Measurements from ENCODE around the gene KCNH2.
A peak's percentile ranks its signal among the peaks of the same experiment; 100 is the strongest.

The KCNH2 gene

GRCh38 chr7:150994838-150995510 is 16.9 kb upstream of the KCNH2 start:
- DNase-seq (ENCODE audit: low spot score): no peak

DNA sequence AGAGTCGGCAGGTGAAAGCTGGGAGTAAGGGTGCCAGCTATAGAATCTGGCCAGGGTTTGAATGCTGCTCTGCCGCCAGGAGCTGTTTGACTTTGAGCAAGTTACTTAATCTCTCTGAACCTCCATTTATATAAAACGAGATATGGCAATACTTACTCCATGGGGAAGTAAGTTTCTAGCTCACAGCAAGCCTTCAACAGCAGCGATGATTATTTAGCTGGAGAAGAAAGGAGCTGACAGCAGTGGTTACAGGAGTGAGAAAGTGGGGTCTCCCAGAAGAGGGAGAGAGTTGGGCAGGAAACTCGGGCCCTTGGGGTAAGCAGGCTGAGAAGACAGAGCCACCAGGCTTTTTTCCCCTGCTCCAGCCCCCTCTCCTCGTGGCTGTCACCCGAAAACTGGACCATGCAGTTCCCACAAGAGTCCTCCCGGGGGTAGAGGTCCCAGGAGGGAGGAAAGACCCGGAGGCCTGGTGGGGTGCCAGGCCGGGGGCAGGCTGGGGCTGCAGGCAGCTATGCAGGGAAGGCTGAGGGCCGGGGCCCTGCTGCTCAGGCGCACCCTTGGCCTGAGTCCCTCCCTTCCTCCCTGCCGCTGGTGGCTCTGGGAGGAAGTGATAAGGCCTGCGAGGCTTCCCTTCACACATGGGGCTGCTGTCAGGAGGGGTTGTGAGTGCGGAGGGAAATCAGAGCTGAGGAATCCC is 16.2 kb upstream of the KCNH2 start:
- no peak for DNase-seq (ENCODE audit: low spot score)

- no peak for DNase-seq (ENCODE audit: low spot score)
These were observed 15.4 kb upstream of the KCNH2 start for GRCh38 chr7:150993511-150993910.

DNA sequence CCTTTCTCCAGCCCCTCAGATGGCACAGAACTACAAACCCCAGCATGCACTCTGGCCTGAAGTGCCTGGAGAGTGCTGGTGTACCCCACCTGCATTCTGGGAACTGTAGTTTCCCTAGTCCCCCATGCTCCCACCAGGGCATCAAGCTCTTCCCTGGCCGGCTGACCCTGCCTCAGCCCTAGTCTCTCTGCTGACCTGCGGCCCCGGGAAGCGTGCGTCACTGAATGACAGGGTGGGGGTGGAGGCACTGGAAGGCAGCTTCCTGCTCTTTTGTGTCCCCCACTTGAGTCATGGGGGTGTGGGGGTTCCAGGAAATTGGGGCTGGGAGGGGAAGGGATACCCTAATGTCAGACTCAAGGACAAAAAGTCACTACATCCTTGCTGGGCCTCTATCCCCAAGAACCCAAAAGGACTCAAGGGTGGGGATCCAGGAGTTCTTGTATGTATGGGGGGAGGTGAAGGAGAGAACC is 14.7 kb upstream of the KCNH2 start:
- DNase-seq (ENCODE audit: low spot score): peak; percentile 46

DNA sequence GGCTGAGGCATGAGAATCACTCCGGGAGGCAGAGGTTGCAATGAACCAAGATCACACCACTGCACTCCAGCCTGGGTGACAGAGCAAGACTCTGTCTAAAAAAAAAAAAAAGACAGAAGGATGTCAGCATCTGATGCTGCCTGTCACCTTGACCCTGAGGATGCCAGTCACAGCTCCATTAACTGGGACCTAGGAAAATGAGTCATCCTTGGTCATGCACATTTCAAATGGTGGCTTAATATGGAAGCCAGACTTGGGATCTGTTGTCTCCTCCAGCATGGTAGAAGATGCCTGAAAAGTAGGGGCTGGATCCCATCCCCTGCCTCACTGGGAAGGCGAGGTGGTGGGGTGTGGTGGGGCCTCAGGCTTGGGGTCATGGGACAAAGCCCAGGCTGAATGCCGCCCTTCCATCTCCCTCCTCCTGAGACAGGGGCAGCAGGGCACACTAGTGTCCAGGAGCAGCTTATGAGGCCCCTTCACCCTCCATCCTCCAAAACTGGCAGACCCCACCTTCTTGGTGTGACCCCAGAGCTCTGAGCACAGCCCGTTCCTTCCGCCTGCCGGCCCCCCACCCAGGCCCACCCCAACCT is 14.0 kb upstream of the KCNH2 start:
- no peak for DNase-seq (ENCODE audit: low spot score)

DNA sequence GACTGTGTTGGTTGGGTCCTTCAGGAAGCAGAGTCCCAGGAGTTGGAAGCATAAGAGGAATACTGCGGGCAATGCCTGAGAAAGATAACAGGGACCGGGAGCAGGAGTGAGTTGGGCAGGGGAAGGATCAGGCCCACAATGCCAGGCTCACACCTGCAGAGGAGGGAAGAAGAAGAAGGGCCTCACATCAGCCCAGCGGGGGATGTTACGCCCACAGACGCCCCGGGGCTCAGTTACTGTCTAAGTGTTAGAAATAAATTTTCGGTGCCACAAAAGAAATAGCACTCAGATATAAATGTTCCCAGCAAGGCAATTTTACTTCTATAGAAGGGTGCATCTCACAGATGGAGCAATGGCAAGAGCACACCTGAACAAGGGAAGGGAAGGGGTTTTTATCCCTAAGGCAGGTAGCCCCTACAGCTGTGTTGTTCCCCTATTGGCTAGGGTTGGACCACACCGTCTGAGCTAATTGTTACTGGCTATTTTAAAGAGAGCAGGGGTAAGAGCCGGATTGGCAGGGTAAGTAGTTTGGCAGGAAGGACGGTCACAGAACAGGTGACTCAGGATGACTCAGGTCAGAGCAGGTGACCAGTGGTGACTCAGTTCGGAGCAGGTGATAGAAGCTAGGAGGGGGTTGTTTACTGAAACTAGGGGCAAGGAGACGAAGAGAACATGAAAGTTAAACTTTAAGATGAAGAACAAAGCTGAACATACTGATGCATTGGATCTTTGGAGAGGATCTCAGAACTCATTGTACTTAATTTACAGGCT is 12.5 kb upstream of the KCNH2 start, which contains the start of gene NOS3:
Gene NOS3 (plus strand): TSS at position 602 of the 771 bp plus-strand sequence. CDS start 2,787 bp downstream, outside the sequence.
- DNase-seq (ENCODE audit: low spot score): no peak

DNA sequence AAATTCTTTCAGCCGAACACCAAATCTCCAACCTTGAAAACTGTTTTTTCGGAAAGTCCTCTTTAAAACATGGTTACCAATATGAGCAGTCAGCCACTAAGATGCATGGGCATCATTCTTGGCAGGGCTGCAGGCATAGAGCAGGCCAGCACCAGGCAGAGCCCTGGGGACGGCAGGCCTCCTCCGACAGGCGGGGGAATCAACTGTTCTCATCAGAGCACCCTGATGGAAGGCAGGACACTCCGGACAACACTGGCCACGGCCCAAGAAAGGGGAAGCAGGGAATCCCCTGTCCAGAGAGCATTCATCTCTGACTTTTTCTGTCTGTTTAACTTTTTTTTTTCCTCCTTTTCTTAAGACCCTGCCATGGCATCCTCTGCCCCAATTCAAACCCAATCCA is 11.3 kb upstream of the KCNH2 start:
- DNase-seq (ENCODE audit: low spot score): no peak

- peak; percentile 75 for DNase-seq (ENCODE audit: low spot score)
These were observed 10.4 kb upstream of the KCNH2 start for GRCh38 chr7:150988230-150989226.

- DNase-seq (ENCODE audit: low spot score): no peak
These were observed 8.4 kb upstream of the KCNH2 start for GRCh38 chr7:150986556-150986955.

DNA sequence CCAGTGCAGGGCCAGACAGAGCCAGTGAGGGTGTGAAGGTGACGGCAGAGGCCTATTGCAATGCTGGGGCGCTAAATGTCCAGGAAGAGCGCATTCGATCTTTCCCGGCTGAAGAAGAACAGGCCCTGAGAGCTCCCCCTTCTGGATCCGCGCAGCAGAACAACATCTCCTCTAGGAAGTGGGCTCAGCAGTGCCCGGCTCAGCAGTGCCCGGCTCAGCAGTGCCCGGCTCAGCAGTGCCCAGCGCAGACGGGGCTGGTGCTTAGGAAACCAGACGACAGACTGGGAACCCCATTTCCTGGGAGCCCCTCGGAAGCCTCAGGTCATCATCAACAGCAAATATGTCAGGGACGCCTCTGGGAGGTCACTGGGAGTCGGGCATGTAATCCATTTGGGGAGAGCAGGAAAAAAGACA is 8.0 kb upstream of the KCNH2 start:
- DNase-seq (ENCODE audit: low spot score): peak; percentile 72

- no peak for DNase-seq (ENCODE audit: low spot score)
These were observed 5.8 kb upstream of the KCNH2 start for GRCh38 chr7:150983893-150984368.

DNA sequence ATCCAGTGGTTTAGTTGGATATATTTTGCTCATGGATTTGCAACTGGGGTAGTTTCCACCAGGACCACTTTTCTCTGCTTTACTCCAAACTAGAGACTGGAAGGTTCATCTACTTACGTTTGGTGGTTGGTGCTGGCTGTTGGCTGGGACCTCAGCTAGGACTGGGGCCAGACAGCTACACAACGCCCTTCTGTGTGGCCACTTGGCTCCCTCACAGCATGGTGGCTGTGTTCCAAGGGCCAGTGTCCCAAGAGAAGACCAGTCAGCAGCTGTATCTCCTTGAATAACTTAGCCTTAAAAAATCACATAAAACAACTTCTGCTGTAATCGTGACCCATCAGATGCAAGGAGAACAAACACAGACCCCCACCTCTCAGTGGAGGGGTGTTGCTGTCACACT is 4.2 kb upstream of the KCNH2 start:
- peak; percentile 97 for DNase-seq (ENCODE audit: low spot score)

DNA sequence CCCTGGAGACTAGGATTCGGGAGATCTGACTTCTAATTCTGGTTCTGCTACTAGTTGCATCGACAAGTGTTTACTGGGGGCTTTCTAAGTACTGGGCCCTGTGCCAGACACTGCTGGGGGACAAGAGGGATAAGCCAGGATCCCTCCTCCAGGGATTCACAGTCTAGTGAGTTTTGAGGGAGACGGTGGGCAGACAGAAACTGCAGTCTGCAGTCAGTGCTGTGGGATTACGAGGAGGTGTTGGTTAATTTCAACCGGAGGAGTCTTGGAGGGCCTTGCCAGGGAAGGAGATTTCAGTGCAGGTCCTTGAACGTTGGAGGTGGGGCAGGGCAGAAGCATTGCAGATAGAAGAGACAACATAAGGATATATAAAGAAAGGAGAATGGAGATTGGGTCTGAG is 3.5 kb upstream of the KCNH2 start:
- no peak for DNase-seq (ENCODE audit: low spot score)

DNA sequence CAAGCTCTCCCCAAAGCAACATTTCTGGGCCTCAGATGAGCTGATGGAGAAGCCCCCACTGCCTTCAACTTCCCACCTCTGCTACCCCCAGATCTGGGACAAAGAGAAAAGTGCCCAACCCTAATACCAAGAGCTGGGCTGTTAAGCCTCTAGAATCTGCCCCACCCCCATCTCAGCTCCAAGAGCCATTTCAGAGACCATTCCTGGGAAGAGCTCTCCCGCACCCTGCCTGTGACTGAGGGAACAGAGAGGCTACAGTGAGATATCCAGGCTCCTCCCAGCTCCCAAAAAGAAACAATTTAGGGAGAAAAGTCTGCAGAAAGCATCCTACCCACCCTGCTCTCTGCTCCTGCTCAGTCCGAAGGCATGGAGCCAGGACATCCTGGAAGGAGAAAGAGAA is 2.5 kb upstream of the KCNH2 start:
- DNase-seq (ENCODE audit: low spot score): no peak

DNA sequence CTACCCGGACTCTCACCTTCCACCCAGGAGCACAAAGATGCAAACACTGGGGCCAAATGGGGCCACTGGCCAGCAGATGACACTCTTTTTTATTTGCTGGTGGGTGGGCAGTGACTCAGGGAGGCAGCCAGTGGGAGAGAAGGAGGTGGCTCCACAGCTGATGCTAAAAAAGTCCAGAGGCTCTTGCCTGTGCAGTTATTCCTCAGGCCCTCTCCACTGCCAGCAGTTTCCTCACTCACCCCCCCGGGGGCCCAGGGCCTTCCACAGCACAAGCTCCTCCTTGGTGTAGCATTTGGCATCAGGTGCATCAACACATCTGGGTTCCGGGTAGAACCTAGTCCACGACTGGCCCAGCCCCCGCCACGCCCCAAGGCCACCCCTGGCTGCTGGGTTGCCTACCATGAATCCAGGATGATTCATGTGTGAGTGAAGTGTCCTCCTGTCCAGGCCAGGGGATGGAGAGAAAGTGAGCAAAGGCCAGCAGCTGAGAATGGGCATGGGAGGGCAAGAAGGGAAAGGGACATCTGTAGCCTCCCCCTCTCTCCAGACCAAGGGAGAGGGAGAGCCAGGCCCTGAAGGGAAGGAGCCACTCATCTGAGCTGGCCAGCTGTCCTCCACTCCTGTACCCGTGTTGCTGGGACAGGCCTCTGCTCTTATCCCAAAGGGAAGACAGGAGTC is 1.7 kb upstream of the KCNH2 start:
- no peak for DNase-seq (ENCODE audit: low spot score)

DNA sequence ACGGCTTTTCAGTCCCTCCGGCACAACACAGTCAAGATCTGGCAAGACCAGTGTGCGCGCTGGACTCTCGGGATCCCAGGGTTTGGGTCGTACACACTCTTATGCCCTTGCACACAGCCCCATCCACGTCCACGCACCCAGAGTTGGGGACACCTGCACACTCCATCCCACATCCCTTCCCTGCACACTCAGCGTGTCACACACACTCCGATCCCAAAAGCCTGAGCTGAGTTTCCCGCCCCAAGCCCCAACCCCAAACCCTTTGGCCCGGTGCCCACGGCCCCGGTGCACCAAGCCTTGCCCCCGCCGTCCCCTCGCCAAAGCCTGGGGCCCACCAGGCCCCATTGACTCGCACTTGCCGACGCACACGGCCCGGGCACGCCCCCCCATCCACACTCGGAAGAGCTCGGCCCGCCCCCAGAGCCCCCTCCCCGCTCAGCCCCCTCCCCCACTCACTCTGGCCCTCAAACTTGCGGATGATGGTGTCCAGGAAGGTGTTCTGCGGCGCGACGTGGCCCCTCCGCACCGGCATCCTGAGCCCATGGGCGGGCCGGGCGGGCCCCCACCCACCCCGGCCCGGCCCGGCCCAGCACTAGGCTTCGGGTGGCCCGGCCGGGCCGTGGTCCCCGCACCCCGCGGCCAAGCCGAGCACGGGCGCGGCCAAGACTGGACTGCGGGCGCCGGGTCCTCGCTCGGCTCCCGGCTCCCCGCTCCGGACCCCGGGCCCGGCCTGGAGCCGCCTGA is 567 bp downstream of the KCNH2 start:
- no peak for DNase-seq (ENCODE audit: low spot score)

- DNase-seq (ENCODE audit: low spot score): no peak
These were observed 1.4 kb downstream of the KCNH2 start for GRCh38 chr7:150976529-150977381.

DNA sequence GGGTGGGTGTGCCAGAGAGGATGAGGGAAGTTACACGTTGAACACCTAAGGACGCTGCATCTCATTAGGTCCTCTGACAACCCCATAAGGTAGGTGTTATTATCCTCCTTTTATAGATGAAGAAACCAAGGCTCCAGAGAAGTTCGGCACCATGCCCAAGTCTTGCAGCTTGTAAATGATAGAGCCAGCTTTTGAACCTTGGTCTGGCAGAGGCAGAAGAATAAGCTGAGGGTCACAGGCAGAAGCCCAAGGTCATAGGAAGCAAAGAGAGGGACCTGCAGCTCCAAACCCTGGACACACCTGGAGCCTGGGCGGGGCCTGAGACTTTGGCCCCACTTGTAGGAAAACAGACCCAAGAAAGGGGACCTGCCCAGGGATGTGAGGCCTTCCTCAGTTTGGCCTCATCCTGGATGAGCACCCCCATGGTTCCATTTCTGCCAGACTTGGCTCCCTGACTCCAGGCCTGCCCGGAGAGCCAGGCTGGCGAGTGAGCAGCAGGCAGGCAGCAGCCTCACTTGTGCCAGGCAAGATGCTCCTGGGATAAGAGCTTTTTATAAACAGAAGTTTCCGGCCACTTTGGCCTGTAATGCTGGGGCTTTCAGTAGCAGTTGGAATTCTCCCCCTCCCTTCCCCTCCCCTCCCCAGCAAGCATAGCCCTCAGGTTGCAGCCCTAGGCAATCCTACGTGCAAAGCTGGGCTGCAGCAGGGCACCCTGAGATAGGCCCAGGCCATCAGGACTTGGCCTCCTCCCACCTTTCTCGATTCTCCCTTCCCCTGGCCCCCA is 2.4 kb downstream of the KCNH2 start:
- no peak for DNase-seq (ENCODE audit: low spot score)

Data from Ammon's horn (tissue), 1 donor.